Measurements from ENCODE around the gene CLEC16A.

GRCh38 chr16:11207646-11208045 is 263.3 kb downstream of the CLEC16A start:
- TF ChIP-seq GABPA (IDR thresholded peaks at IDR 0.05; ENCODE audit: low read depth), result no peak
- TF ChIP-seq, protein P1, sequence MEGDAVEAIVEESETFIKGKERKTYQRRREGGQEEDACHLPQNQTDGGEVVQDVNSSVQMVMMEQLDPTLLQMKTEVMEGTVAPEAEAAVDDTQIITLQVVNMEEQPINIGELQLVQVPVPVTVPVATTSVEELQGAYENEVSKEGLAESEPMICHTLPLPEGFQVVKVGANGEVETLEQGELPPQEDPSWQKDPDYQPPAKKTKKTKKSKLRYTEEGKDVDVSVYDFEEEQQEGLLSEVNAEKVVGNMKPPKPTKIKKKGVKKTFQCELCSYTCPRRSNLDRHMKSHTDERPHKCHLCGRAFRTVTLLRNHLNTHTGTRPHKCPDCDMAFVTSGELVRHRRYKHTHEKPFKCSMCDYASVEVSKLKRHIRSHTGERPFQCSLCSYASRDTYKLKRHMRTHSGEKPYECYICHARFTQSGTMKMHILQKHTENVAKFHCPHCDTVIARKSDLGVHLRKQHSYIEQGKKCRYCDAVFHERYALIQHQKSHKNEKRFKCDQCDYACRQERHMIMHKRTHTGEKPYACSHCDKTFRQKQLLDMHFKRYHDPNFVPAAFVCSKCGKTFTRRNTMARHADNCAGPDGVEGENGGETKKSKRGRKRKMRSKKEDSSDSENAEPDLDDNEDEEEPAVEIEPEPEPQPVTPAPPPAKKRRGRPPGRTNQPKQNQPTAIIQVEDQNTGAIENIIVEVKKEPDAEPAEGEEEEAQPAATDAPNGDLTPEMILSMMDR (IDR thresholded peaks at IDR 0.05; ENCODE audit: insufficient read depth, low read length), result no peak
- TF ChIP-seq POLR2AphosphoS5 (IDR thresholded peaks at IDR 0.05; ENCODE audit: low read depth), result no peak
- TF ChIP-seq, protein P2, sequence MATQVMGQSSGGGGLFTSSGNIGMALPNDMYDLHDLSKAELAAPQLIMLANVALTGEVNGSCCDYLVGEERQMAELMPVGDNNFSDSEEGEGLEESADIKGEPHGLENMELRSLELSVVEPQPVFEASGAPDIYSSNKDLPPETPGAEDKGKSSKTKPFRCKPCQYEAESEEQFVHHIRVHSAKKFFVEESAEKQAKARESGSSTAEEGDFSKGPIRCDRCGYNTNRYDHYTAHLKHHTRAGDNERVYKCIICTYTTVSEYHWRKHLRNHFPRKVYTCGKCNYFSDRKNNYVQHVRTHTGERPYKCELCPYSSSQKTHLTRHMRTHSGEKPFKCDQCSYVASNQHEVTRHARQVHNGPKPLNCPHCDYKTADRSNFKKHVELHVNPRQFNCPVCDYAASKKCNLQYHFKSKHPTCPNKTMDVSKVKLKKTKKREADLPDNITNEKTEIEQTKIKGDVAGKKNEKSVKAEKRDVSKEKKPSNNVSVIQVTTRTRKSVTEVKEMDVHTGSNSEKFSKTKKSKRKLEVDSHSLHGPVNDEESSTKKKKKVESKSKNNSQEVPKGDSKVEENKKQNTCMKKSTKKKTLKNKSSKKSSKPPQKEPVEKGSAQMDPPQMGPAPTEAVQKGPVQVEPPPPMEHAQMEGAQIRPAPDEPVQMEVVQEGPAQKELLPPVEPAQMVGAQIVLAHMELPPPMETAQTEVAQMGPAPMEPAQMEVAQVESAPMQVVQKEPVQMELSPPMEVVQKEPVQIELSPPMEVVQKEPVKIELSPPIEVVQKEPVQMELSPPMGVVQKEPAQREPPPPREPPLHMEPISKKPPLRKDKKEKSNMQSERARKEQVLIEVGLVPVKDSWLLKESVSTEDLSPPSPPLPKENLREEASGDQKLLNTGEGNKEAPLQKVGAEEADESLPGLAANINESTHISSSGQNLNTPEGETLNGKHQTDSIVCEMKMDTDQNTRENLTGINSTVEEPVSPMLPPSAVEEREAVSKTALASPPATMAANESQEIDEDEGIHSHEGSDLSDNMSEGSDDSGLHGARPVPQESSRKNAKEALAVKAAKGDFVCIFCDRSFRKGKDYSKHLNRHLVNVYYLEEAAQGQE (IDR thresholded peaks at IDR 0.05; ENCODE audit: insufficient replicate concordance, low read depth), result no peak

Data from HL-60 (cell line).